ENCODE results near the gene RUFY4.

DNA sequence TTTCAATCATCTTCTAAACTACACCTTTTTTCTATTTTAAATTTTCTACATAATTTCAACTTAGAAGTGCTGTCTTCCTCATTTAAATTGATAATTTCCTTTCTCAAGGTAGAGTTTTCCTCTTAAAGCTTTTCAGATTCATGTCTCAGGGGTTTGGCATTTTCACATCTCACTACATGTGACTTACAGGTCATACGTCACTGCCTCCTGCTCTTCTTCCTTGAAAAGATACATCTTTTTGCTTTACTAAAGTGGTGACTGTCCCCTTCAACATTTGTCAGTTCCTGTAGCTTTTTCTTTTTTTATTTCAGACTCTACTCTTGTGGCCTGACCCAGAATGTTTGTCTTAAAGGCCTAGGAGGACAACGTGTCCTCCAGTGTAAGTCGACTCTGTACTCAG, 17.1 kb upstream of the RUFY4 start:
- TF ChIP-seq, protein P1, sequence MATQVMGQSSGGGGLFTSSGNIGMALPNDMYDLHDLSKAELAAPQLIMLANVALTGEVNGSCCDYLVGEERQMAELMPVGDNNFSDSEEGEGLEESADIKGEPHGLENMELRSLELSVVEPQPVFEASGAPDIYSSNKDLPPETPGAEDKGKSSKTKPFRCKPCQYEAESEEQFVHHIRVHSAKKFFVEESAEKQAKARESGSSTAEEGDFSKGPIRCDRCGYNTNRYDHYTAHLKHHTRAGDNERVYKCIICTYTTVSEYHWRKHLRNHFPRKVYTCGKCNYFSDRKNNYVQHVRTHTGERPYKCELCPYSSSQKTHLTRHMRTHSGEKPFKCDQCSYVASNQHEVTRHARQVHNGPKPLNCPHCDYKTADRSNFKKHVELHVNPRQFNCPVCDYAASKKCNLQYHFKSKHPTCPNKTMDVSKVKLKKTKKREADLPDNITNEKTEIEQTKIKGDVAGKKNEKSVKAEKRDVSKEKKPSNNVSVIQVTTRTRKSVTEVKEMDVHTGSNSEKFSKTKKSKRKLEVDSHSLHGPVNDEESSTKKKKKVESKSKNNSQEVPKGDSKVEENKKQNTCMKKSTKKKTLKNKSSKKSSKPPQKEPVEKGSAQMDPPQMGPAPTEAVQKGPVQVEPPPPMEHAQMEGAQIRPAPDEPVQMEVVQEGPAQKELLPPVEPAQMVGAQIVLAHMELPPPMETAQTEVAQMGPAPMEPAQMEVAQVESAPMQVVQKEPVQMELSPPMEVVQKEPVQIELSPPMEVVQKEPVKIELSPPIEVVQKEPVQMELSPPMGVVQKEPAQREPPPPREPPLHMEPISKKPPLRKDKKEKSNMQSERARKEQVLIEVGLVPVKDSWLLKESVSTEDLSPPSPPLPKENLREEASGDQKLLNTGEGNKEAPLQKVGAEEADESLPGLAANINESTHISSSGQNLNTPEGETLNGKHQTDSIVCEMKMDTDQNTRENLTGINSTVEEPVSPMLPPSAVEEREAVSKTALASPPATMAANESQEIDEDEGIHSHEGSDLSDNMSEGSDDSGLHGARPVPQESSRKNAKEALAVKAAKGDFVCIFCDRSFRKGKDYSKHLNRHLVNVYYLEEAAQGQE (IDR thresholded peaks at IDR 0.05; ENCODE audit: insufficient read depth in 1 of 2, low read depth in 2 of 2, low read length in 2 of 2), result no peak
- TF ChIP-seq POLR2AphosphoS5 (IDR thresholded peaks at IDR 0.05; ENCODE audit: low read depth, low read length) (no peak), SIN3A (IDR thresholded peaks at IDR 0.05; ENCODE audit: borderline replicate concordance, insufficient read depth, low read length) (no peak)
